ENCODE measurements around the gene GPR143. TPM values are rescaled to one million over a fixed set of nuclear protein-coding genes. Genes with fewer than 3 reads are reported as not detected.
A peak's percentile ranks its signal among the peaks of the same experiment; 100 is the strongest.

GPR143 gene
- total RNA-seq, 1 donor from 2014 or later, result not detected

DNA sequence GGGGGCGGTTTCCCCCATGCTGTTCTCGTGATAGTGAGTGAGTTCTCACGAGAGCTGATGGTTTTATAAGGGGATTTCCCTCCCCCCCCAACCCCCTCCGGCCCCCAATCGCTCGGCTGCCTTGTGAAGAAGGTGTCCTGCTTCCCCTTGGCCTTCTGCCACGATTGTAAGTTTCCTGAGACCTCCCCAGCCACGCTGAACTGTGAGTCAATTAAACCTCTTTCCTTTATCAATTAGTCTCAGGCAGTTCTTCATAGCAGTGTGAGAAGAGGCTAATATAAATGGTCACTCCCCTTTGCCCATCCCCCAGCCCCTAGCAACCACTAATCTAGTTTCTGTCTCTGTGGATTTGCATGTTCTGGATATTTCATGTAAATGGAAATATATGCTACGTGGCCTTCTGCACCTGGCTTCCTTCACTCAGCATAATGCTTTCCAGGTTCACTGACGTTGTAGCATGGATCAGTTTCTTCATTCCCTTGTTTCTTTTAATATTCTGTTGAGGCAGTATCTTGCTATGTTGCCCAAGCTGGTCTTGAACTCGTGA is 16.4 kb downstream of the GPR143 start:
- DNase-seq, result no peak
- Mint-ChIP-seq H3K36me3 (ENCODE audit: low read depth) (peaks cover 6% of the 10 kb centered on the region), H3K4me3 (no peak overlapping the region), H3K27ac (no peak overlapping the region), H3K9me3 (peaks cover 6% of the 10 kb centered on the region), H3K4me1 (peaks cover 13% of the 10 kb centered on the region), H3K27me3 (no peaks in the 10 kb centered on the region)
- intact Hi-C loops (cut with micrococcal nuclease), result no loop called here

DNA sequence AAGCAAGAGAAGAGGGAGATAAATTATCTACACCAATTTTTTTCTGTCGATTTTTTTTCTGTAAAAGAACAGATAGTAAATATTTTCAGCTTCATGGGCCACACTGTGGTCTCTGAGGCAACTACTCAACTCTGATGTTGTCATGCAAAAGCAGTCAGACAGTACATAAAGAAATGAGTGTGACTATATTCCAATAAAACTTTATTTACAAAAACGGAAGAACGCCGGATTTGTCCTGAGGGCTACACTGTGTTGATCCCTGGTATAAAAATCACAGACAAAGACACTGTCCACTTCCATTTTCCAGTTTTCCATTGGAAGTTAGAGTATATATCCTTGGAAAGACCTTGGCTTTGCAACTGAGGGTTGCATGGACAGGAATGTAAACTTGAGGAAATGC is 18.0 kb downstream of the GPR143 start:
- intact Hi-C loops (cut with micrococcal nuclease), result no loop called here
- Mint-ChIP-seq H3K4me3 (no peak overlapping the region), H3K9me3 (peaks cover 6% of the 10 kb centered on the region), H3K36me3 (ENCODE audit: low read depth) (peaks cover 6% of the 10 kb centered on the region), H3K27ac (no peak overlapping the region), H3K27me3 (no peaks in the 10 kb centered on the region), H3K4me1 (peaks cover 13% of the 10 kb centered on the region)
- DNase-seq, result no peak

GRCh38 chrX:9746148-9746888 is 19.3 kb downstream of the GPR143 start:
- H3K27me3 Mint-ChIP-seq, result no peaks in the 10 kb centered on the region
- DNase-seq, result no peak
- H3K4me3 Mint-ChIP-seq, result no peak overlapping the region
- H3K36me3 Mint-ChIP-seq (ENCODE audit: low read depth), result peaks cover 6% of the 10 kb centered on the region
- intact Hi-C loops (cut with micrococcal nuclease), result no loop called here
- peaks cover 13% of the 10 kb centered on the region for H3K4me1 Mint-ChIP-seq
- H3K9me3 Mint-ChIP-seq, result peaks cover 6% of the 10 kb centered on the region
- no peak overlapping the region for H3K27ac Mint-ChIP-seq

- Mint-ChIP-seq H3K4me1 (peaks cover 13% of the 10 kb centered on the region), H3K36me3 (ENCODE audit: low read depth) (peaks cover 6% of the 10 kb centered on the region), H3K4me3 (no peak overlapping the region), H3K27me3 (no peaks in the 10 kb centered on the region), H3K9me3 (peaks cover 6% of the 10 kb centered on the region), H3K27ac (peak overlapping the region; percentile 60)
- DNase-seq, result peak; percentile 55
- intact Hi-C loops (cut with micrococcal nuclease), result no loop called here
Measured at GRCh38 chrX:9745417-9746115, 20.1 kb downstream of the GPR143 start.

- Mint-ChIP-seq H3K27ac (no peak overlapping the region), H3K4me3 (no peak overlapping the region), H3K9me3 (no peaks in the 10 kb centered on the region), H3K36me3 (ENCODE audit: low read depth) (no peaks in the 10 kb centered on the region), H3K27me3 (peaks cover 1% of the 10 kb centered on the region), H3K4me1 (no peaks in the 10 kb centered on the region)
- DNase-seq, result no peak
- intact Hi-C loops (cut with micrococcal nuclease), result no loop called here
Measured at GRCh38 chrX:9739130-9739529, 26.5 kb downstream of the GPR143 start.

GRCh38 chrX:9738151-9738550 is 27.5 kb downstream of the GPR143 start:
- H3K27me3 Mint-ChIP-seq, result peaks cover 1% of the 10 kb centered on the region
- H3K4me1 Mint-ChIP-seq, result no peaks in the 10 kb centered on the region
- H3K27ac Mint-ChIP-seq, result no peak overlapping the region
- DNase-seq, result no peak
- no peak overlapping the region for H3K4me3 Mint-ChIP-seq
- intact Hi-C loops (cut with micrococcal nuclease), result no loop called here
- no peaks in the 10 kb centered on the region for H3K9me3 Mint-ChIP-seq
- no peaks in the 10 kb centered on the region for H3K36me3 Mint-ChIP-seq (ENCODE audit: low read depth)

DNA sequence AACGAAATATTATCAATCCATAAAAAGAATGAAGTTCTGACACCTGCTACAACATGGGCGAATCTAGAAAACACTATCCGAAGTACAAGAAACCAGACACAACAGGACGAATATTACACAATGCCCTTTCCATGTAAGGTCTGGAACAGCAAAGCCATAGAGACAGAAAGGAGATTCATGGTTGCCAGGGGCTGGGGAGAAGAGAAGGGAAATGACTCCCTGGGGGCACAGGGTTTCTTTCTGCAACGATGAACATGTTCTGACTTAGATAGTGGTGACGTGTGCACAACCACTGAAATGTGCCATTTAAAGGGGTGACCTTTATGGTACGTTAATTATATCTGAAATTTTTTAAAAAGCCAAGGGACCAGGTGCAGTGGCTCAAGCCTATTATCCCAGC is 28.3 kb downstream of the GPR143 start:
- Mint-ChIP-seq H3K9me3 (no peaks in the 10 kb centered on the region), H3K27ac (no peak overlapping the region), H3K4me3 (no peak overlapping the region), H3K4me1 (no peaks in the 10 kb centered on the region), H3K27me3 (peaks cover 1% of the 10 kb centered on the region), H3K36me3 (ENCODE audit: low read depth) (no peaks in the 10 kb centered on the region)
- intact Hi-C loops (cut with micrococcal nuclease), result no loop called here
- DNase-seq, result no peak

DNA sequence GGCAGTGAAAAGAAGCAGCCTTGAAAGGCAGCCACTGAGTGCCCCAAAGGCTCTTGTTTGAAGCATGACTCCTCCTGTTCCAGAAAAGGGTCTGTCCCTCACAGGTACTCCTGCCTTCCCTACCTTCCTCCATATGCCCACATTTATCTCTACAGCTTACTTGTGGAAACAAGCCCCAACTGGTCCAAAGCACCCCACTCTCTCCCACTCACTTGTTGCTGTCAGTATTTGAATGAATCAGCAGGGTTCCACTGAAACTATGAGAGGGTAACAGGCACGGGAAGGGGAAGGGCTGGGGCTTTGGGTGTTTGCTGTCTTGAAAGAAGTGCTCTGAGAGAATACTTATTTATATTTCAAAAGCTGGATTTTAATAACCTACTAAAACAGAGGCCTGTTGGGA is 34.9 kb downstream of the GPR143 start:
- H3K36me3 Mint-ChIP-seq (ENCODE audit: low read depth), result no peaks in the 10 kb centered on the region
- H3K9me3 Mint-ChIP-seq, result peaks cover 5% of the 10 kb centered on the region
- peaks cover 4% of the 10 kb centered on the region for H3K4me1 Mint-ChIP-seq
- DNase-seq, result no peak
- peak overlapping the region; percentile 45 for H3K27ac Mint-ChIP-seq
- H3K27me3 Mint-ChIP-seq, result no peaks in the 10 kb centered on the region
- intact Hi-C loops (cut with micrococcal nuclease), result no loop called here
- H3K4me3 Mint-ChIP-seq, result no peak overlapping the region

DNA sequence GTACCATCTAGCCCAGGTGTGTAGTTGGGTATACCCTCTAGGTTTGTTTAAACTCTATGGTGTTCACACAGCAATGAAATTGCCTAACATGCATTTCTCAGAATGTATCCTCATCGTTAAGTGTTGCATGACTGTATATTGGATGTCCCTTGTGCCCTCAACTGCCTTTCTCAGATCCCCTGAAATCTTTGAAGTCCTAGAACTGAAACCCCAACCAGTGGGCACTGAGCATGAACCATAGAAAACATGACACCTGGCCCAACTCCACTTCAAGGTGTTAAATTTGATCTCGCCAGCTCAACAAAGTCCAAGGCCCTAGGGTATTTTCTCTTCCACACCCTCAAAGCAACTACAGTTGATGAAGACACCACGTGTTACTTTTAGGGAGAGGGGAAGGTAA is 35.6 kb downstream of the GPR143 start:
- Mint-ChIP-seq H3K27ac (no peak overlapping the region), H3K27me3 (no peaks in the 10 kb centered on the region)
- intact Hi-C loops (cut with micrococcal nuclease), result no loop called here

DNA sequence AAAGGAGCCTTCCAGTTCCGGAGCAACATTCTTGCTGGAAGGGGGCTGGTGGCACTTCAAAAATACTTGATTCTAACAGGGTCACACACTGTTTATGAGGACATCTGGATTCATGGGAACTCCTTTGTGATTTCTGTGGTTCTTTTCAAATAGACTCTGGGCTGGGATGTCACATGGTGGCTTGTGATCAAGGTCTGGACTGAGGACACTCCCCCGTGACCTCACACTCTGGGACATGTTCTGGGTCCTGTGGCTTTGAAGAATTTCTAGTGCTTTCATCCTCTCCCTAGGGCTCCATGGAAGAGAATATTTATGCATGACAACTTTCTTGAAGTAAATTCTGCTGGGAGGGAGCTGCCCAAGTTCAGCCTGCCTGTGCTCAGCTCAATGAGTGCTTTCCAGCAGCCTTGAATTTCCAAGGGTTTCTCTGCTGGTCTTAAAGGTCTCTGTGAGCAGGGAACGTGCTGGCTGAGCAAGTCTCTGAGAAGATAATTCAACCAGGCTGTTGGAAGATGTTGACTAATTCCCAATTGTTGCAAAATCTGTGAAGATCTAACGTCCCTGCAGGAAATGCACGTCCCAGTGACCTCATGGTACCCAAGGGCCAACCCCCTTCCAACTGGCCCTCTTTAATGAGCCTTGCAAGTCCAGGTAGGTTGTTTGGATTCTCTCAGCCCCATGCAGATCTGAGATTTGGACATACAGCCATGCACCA is 36.3 kb downstream of the GPR143 start:
- no peaks in the 10 kb centered on the region for H3K36me3 Mint-ChIP-seq (ENCODE audit: low read depth)
- intact Hi-C loops (cut with micrococcal nuclease), result no loop called here
- H3K27ac Mint-ChIP-seq, result no peak overlapping the region
- no peak overlapping the region for H3K4me3 Mint-ChIP-seq
- DNase-seq, result no peak
- H3K9me3 Mint-ChIP-seq, result peaks cover 5% of the 10 kb centered on the region
- no peaks in the 10 kb centered on the region for H3K27me3 Mint-ChIP-seq
- peaks cover 4% of the 10 kb centered on the region for H3K4me1 Mint-ChIP-seq

More for the DNA sequence above, 35.6 kb downstream of the GPR143 start:
- no peaks in the 10 kb centered on the region for H3K36me3 Mint-ChIP-seq (ENCODE audit: low read depth)
- DNase-seq, result no peak
- peaks cover 5% of the 10 kb centered on the region for H3K9me3 Mint-ChIP-seq
- peaks cover 4% of the 10 kb centered on the region for H3K4me1 Mint-ChIP-seq
- H3K4me3 Mint-ChIP-seq, result no peak overlapping the region

- no peaks in the 10 kb centered on the region for H3K27me3 Mint-ChIP-seq
- H3K9me3 Mint-ChIP-seq, result peaks cover 5% of the 10 kb centered on the region
- H3K4me3 Mint-ChIP-seq, result no peak overlapping the region
- peaks cover 4% of the 10 kb centered on the region for H3K4me1 Mint-ChIP-seq
- peaks cover 1% of the 10 kb centered on the region for H3K36me3 Mint-ChIP-seq (ENCODE audit: low read depth)
- intact Hi-C loops (cut with micrococcal nuclease), result no loop called here
- H3K27ac Mint-ChIP-seq, result no peak overlapping the region
- no peak for DNase-seq
Measured at GRCh38 chrX:9728261-9728660, 37.4 kb downstream of the GPR143 start.

DNA sequence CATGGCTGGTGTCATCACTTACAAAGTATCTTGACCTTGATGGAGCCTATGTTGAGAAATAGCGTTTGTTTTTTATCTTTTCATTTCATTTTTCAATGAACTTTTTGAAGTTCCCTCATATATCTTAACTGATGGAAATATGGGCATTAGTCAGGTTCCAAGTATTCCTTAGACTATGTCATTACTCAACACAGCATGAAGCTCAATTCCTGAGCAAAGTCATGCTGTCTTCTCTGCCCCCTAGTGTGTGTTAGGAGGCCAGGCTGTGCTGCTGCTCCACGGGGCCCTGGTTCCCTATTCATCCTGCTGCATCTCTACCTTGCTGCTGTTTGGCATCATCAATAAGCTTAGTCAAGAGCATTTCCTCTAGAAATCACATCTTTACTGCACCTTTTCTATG is 40.9 kb downstream of the GPR143 start:
- H3K27me3 Mint-ChIP-seq, result no peaks in the 10 kb centered on the region
- H3K27ac Mint-ChIP-seq, result no peak overlapping the region
- intact Hi-C loops (cut with micrococcal nuclease), result no loop called here
- H3K4me1 Mint-ChIP-seq, result peaks cover 2% of the 10 kb centered on the region
- H3K4me3 Mint-ChIP-seq, result no peak overlapping the region
- no peak for DNase-seq
- H3K9me3 Mint-ChIP-seq, result peaks cover 10% of the 10 kb centered on the region
- peaks cover 24% of the 10 kb centered on the region for H3K36me3 Mint-ChIP-seq (ENCODE audit: low read depth)

- no peak for DNase-seq
- H3K9me3 Mint-ChIP-seq, result peaks cover 8% of the 10 kb centered on the region
- H3K4me1 Mint-ChIP-seq, result no peaks in the 10 kb centered on the region
- no peaks in the 10 kb centered on the region for H3K27me3 Mint-ChIP-seq
- no peak overlapping the region for H3K27ac Mint-ChIP-seq
- peaks cover 60% of the 10 kb centered on the region for H3K36me3 Mint-ChIP-seq (ENCODE audit: low read depth)
- intact Hi-C loops (cut with micrococcal nuclease), result no loop called here
- H3K4me3 Mint-ChIP-seq, result no peak overlapping the region
Measured at GRCh38 chrX:9717376-9717775, 48.3 kb downstream of the GPR143 start.

GRCh38 chrX:9710332-9710731 is 55.3 kb downstream of the GPR143 start:
- Mint-ChIP-seq H3K27me3 (no peaks in the 10 kb centered on the region), H3K4me3 (no peak overlapping the region), H3K36me3 (ENCODE audit: low read depth) (peaks cover 29% of the 10 kb centered on the region), H3K9me3 (no peaks in the 10 kb centered on the region), H3K27ac (no peak overlapping the region), H3K4me1 (peaks cover 8% of the 10 kb centered on the region)
- DNase-seq, result no peak
- intact Hi-C loops (cut with micrococcal nuclease), result no loop called here

Measured in activated CD4-positive, alpha-beta T cell treated with anti-CD3 and anti-CD28 coated beads, Interleukin-2, amount 10 ng/mL, durations not matched to agents 24 days and 14 days (primary cell).